ENCODE results near the gene ZNF784. TPM values are rescaled to one million over a fixed set of nuclear protein-coding genes. Genes with fewer than 3 reads are reported as not detected.

ZNF784 gene
- total and polyA plus RNA-seq, 2 of the 8 experiments (the other 6 are each of a cell fraction or from before 2014, with no cell fraction given), result 6.5 to 8.0 TPM

GRCh38 chr19:55580628-55581144 is 43.7 kb downstream of the ZNF784 start, which contains the start of gene ZNF579 (continued):
- TF ChIP-seq ASH2L (IDR thresholded peaks at IDR 0.05; ENCODE audit: low read length) (no peak), POLR2AphosphoS5 (IDR thresholded peaks at IDR 0.05; ENCODE audit: low read depth, low read length) (no peak)
- TF ChIP-seq, protein P1, sequence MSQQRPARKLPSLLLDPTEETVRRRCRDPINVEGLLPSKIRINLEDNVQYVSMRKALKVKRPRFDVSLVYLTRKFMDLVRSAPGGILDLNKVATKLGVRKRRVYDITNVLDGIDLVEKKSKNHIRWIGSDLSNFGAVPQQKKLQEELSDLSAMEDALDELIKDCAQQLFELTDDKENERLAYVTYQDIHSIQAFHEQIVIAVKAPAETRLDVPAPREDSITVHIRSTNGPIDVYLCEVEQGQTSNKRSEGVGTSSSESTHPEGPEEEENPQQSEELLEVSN (IDR thresholded peaks at IDR 0.05), result no peak
